Thyroid gland (tissue), 4 donors: ENCODE results near the gene HSF4. TPM values are rescaled to one million over a fixed set of nuclear protein-coding genes. Genes with fewer than 3 reads are reported as not detected.
A peak's percentile ranks its signal among the peaks of the same experiment; 100 is the strongest.

ENCODE experiments used
- DNase-seq, 2 donors: peaks; one replicate each; pipeline ENCODE4 v3.0.0-alpha.2; 2019
- H3K27ac ChIP-seq, 3 donors: fragments of 200-600 bp; sonication (generic); 1 replicate in 2 of 3; 2 replicates in 1 of 3; pipeline ENCODE4 v1.5.1; 2016 to 2019; ENCODE audit warnings: mild to moderate bottlenecking in 1 of 3, moderate library complexity in 1 of 3
- H3K27me3 ChIP-seq: fragments of 200-600 bp; sonication (generic); one replicate; pipeline ENCODE4 v1.5.1; 2019
- H3K36me3 ChIP-seq, 2 donors: fragments of 200-600 bp; sonication (generic); one replicate each; pipeline ENCODE4 v1.5.1; 2016 to 2019
- H3K4me1 ChIP-seq, 2 donors: fragments of 200-600 bp; sonication (generic); one replicate each; pipeline ENCODE4 v1.5.1; 2017 to 2019
- H3K4me3 ChIP-seq, 3 donors: fragments of 200-600 bp; sonication (generic); replicated peaks in 1 of 3; 1 replicate in 2 of 3; 2 replicates in 1 of 3; pipeline ENCODE4 v1.5.1; 2016; ENCODE audit warnings: mild to moderate bottlenecking in 1 of 3
- H3K9me3 ChIP-seq: fragments of 200-600 bp; sonication (generic); one replicate; pipeline ENCODE4 v1.5.1; 2017
- POLR2A ChIP-seq, 2 donors: fragments of 450-650 bp; IDR thresholded peaks; one replicate each; pipeline ENCODE4 v1.6.1; 2017; ENCODE audit warnings: antibody characterized with exemption in 2 of 2, mild to moderate bottlenecking in 2 of 2, moderate library complexity in 1 of 2
- WGBS, 2 donors: methylation state at CpG; one replicate each; pipeline ENCODE4 v1.1.5; 2017; 5-methylcytosine and 5-hydroxymethylcytosine counted together
- intact Hi-C: fragments of 100-400 bp; cut with DNase I; formaldehyde crosslinking; loops from one replicate; pipeline ENCODE4 v1.15.1; 2023
- total RNA-seq, 4 donors: library from RNA; depleted of rRNA; stranded (reverse); fragments of >200 nt; gene quantifications; one replicate each; pipeline ENCODE4 v1.2.3, GENCODE V29; 2016
- TF ChIP-seq, protein P1 (sequence below), 6 experiments: fragments of 200-600 bp in 3 of 6; fragments of 450-650 bp in 3 of 6; sonication (generic) in 3 of 6; IDR thresholded peaks; one replicate each; pipeline ENCODE4 v1.5.1; 2016 to 2019; ENCODE audit warnings: antibody characterized with exemption in 6 of 6, mild to moderate bottlenecking in 2 of 6, inconsistent platforms in 1 of 6, moderate library complexity in 1 of 6

The HSF4 gene
- total RNA-seq, 4 donors from 2014 or later: 17.3 to 52.5 (median 36.6) TPM

DNA sequence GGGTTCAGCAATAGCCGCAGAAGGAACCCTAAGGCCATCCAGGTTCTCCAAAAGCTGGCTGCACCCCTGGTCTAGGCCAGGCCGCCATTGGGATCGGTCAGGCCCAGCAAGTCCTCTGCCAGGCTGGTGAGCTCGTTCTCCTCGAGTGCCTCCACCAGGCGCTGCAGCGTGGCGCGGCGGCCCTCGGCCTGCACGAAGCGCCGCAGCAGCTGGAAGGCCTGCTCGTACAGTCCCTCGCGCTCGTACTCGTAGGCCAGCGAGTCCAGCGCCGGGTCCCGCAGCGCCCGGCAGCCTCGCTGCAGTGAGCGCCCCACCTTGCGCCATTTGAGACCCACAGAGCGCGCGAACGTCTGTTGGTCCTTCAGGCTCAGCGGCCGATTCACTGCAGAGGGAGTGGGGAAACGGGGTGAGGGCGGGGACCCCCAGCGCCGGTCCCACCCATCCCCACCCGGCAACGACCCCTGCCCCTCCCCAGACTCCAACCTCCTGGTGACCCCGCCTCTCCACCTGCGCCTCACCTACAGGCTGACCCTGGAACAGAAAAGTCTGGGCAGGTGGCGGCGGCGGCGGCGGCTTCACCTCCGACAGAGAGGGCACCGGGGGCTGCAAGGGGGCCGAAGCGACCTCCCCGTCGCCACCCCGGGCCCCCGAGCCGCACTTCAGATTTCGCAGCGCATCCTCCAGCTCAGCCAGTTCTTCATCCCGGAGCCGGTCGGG is 9.8 kb upstream of the HSF4 start:
- Histone ChIP-seq H3K27ac (no peak overlapping the region), H3K4me3 (no peak overlapping the region), H3K27me3 (no peaks in the 10 kb centered on the region), H3K36me3 (no peaks in the 10 kb centered on the region), H3K9me3 (no peaks in the 10 kb centered on the region), H3K4me1 (peaks cover 25 to 38% of the 10 kb centered on the region in 2 donors)
- WGBS, 2 donors: 51% methylated on average over 35 of the region's 61 CpGs
- intact Hi-C loops: loop anchor here (2.0 to 10.0 kb wide), 3 partner anchors 50 to 176 kb away; partner anchors contain the start of genes CBFB and PHAF1
- no peak for TF ChIP-seq POLR2A (IDR thresholded peaks at IDR 0.05)
- TF ChIP-seq, protein P1, sequence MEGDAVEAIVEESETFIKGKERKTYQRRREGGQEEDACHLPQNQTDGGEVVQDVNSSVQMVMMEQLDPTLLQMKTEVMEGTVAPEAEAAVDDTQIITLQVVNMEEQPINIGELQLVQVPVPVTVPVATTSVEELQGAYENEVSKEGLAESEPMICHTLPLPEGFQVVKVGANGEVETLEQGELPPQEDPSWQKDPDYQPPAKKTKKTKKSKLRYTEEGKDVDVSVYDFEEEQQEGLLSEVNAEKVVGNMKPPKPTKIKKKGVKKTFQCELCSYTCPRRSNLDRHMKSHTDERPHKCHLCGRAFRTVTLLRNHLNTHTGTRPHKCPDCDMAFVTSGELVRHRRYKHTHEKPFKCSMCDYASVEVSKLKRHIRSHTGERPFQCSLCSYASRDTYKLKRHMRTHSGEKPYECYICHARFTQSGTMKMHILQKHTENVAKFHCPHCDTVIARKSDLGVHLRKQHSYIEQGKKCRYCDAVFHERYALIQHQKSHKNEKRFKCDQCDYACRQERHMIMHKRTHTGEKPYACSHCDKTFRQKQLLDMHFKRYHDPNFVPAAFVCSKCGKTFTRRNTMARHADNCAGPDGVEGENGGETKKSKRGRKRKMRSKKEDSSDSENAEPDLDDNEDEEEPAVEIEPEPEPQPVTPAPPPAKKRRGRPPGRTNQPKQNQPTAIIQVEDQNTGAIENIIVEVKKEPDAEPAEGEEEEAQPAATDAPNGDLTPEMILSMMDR (IDR thresholded peaks at IDR 0.05): no peak
- no peak for DNase-seq

DNA sequence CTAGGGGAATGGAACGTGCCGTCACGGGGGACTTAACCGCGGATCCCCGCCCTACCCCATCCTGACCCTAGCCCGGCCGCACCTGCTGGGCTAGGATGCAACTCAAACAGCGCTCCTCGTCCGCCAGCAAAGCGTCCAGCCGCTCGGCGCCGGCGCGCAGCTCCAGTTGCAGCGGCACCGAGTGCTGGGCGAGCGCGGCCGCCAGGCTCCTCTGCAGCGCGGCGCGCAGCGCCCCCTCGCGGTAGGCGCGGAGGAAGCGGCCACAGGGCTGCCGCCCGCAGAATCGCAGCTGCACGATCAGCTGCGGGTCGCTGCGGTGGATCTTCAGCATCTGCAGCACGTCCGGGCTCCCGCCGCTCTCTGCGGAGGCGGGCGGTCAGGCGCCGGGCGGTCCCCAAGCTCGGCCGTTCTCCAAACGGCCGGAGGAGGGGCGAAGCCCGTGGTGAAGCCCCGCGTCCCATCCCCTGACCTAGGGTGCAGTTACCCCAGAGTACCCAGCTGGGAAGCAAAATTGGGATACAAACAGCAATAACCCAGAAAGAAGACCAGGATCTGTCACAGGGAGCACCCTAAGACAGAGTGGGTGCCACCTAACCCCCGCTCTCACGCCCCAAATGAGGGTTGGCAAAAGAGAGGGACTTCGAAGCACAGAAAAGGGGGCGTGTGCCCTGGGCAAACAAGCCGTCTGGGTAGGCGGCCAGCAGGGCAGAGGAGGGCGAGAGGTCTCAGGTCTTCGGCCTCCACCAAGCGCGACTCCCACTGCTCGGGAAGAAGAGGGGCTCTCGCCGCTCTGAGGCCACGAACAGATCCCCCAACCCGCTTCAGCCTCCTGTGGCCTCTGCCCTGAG is 9.0 kb upstream of the HSF4 start:
- 34 to 51% methylated on average over 15 to 23 of the region's 74 CpGs for WGBS, 2 donors

DNA sequence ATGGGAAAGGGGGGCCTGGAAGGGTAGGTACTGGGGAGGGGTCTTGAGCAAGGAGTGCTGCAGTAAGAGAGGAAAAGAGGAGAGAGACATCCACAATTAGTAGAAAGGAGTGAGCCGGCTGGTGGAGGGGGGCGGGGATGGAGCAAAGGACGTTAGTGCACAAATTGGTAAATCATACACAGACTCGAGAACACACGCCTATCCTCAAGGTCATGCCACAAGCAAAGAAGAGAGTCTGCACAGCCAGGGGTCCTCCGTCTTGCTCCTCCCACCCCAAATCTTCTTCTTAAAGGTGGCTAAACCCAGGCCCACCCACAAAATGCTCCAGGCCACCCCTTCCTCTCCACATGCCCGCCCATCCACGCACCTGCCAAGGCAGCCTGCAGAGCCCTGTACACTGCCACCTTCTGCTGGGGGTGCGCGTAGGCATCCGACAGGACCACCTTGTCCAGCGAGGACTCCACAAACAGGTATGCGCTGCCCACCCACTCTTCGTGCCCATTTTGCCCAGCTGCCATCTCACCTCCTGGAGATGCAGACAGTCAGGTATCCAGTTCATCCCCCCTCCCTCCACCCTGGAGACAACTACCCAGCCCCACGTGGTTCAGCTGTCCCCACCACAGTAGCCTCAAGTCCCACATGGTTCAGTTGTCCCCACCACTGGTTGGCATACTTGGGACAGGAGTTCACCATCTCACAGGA is 8.3 kb upstream of the HSF4 start:
- no peak for TF ChIP-seq POLR2A (IDR thresholded peaks at IDR 0.05)
- TF ChIP-seq, protein P1 (IDR thresholded peaks at IDR 0.05): no peak
- Histone ChIP-seq H3K4me1 (peaks cover 28 to 32% of the 10 kb centered on the region in 2 donors), H3K27me3 (no peaks in the 10 kb centered on the region)

More for the DNA sequence above, 9.0 kb upstream of the HSF4 start:
- intact Hi-C loops: loop anchor here (2.0 to 10.0 kb wide), 2 partner anchors 51 to 177 kb away; partner anchors contain the start of gene PHAF1
- Histone ChIP-seq H3K4me3 (no peak overlapping the region), H3K27ac (no peak overlapping the region), H3K27me3 (no peaks in the 10 kb centered on the region), H3K4me1 (peaks cover 25 to 31% of the 10 kb centered on the region in 2 donors), H3K9me3 (no peaks in the 10 kb centered on the region), H3K36me3 (no peaks in the 10 kb centered on the region)
- TF ChIP-seq, protein P1 (IDR thresholded peaks at IDR 0.05): peak; percentile 33 to 100 (median 98)
- TF ChIP-seq POLR2A (IDR thresholded peaks at IDR 0.05): no peak
- peak; percentile 79 to 80 for DNase-seq

DNA sequence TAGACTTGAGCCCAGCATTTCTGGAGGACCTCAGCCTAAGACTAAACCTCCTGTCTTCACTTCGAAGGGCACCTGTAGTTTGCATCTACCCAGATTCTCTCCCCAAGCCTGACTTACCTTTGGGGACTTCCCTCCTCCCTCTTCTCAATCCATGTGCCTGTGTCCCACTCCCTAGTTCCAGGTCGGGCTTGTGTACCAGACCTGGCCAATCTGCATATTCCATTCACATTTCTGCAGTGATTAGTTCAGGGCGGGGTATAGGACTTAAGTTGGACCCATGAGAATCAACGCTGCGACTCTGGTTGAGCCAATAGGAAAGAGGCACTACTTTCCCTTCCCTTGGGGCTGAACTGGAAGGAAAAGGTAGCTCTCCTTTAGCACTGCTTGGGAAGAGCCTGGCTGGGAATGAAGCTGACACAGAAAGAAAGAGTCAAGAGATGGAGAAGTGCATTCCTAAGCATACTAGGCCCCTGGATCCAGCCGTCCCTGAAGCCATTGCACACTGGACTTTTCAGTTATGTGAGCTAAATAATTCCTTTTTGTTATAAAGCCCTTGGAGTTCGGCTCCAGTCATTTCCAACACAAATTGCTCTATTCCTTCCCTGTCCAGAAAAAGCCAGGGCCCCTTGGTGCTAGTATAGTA is 7.3 kb upstream of the HSF4 start:
- Histone ChIP-seq H3K27ac (no peak overlapping the region), H3K36me3 (no peaks in the 10 kb centered on the region), H3K27me3 (no peaks in the 10 kb centered on the region), H3K9me3 (no peaks in the 10 kb centered on the region), H3K4me3 (no peak overlapping the region), H3K4me1 (peaks cover 30 to 31% of the 10 kb centered on the region in 2 donors)
- 69 to 75% methylated on average over 7 of the region's 7 CpGs for WGBS, 2 donors
- DNase-seq: no peak
- TF ChIP-seq, protein P1 (IDR thresholded peaks at IDR 0.05): no peak
- TF ChIP-seq POLR2A (IDR thresholded peaks at IDR 0.05): no peak
- intact Hi-C loops: loop anchor here (10.0 kb wide), 1 partner anchor 52 kb away; the partner anchor contains the start of gene PHAF1

More for the DNA sequence above, 8.3 kb upstream of the HSF4 start:
- WGBS, 2 donors: 66 to 70% methylated on average over 15 of the region's 15 CpGs
- no peak for DNase-seq
- intact Hi-C loops: loop anchor here (10.0 kb wide), 1 partner anchor 51 kb away; the partner anchor contains the start of gene PHAF1
- no peaks in the 10 kb centered on the region for H3K9me3 ChIP-seq
- H3K36me3 ChIP-seq: no peaks in the 10 kb centered on the region
- H3K4me3 ChIP-seq: no peak overlapping the region
- H3K27ac ChIP-seq: no peak overlapping the region
